HEK293 (cell line): Measurements from ENCODE around the gene DCAF6.

Source experiments
- YY1 ChIP-seq: fragments of 450-650 bp; formaldehyde crosslinking; IDR thresholded peaks from 2 replicates; pipeline ENCODE4 v1.5.1; 2018; ENCODE audit warnings: missing biosample characterization, missing genetic modification characterization
- TF ChIP-seq, protein P1 (sequence below): fragments of 450-650 bp; formaldehyde crosslinking; IDR thresholded peaks from 2 replicates; pipeline ENCODE4 v1.5.1; 2016; ENCODE audit warnings: missing biosample characterization, missing genetic modification characterization
- TF ChIP-seq, protein P2 (sequence below): fragments of 450-650 bp; formaldehyde crosslinking; IDR thresholded peaks from 2 replicates; pipeline ENCODE4 v1.5.1; 2016; ENCODE audit warnings: missing biosample characterization, missing genetic modification characterization
- TF ChIP-seq, protein P3 (sequence below): fragments of 450-650 bp; formaldehyde crosslinking; IDR thresholded peaks from 2 replicates; pipeline ENCODE4 v1.5.1; 2016; ENCODE audit warnings: missing biosample characterization, missing genetic modification characterization

DNA sequence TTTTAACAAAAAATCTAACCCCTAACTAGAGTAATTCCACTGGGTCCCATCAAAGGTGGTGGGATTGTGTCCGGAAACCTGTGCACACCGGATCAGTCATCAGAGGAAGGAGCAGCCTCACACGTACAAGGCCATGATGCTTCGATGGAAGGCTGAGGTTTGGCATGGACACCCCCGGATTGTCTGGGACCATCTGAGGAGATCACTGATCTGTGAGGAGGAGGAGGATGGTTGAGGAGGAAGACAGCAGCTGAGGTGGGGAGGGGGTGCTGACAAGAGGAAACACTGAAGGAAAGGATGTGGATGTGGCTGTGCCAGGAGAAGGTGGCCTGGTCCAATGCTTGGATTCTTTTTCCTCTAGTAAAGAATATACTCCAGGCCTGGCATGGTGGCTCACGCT lies 159.0 kb downstream of the DCAF6 start:
- TF ChIP-seq, protein P1, sequence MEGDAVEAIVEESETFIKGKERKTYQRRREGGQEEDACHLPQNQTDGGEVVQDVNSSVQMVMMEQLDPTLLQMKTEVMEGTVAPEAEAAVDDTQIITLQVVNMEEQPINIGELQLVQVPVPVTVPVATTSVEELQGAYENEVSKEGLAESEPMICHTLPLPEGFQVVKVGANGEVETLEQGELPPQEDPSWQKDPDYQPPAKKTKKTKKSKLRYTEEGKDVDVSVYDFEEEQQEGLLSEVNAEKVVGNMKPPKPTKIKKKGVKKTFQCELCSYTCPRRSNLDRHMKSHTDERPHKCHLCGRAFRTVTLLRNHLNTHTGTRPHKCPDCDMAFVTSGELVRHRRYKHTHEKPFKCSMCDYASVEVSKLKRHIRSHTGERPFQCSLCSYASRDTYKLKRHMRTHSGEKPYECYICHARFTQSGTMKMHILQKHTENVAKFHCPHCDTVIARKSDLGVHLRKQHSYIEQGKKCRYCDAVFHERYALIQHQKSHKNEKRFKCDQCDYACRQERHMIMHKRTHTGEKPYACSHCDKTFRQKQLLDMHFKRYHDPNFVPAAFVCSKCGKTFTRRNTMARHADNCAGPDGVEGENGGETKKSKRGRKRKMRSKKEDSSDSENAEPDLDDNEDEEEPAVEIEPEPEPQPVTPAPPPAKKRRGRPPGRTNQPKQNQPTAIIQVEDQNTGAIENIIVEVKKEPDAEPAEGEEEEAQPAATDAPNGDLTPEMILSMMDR = no peak
- TF ChIP-seq, protein P2, sequence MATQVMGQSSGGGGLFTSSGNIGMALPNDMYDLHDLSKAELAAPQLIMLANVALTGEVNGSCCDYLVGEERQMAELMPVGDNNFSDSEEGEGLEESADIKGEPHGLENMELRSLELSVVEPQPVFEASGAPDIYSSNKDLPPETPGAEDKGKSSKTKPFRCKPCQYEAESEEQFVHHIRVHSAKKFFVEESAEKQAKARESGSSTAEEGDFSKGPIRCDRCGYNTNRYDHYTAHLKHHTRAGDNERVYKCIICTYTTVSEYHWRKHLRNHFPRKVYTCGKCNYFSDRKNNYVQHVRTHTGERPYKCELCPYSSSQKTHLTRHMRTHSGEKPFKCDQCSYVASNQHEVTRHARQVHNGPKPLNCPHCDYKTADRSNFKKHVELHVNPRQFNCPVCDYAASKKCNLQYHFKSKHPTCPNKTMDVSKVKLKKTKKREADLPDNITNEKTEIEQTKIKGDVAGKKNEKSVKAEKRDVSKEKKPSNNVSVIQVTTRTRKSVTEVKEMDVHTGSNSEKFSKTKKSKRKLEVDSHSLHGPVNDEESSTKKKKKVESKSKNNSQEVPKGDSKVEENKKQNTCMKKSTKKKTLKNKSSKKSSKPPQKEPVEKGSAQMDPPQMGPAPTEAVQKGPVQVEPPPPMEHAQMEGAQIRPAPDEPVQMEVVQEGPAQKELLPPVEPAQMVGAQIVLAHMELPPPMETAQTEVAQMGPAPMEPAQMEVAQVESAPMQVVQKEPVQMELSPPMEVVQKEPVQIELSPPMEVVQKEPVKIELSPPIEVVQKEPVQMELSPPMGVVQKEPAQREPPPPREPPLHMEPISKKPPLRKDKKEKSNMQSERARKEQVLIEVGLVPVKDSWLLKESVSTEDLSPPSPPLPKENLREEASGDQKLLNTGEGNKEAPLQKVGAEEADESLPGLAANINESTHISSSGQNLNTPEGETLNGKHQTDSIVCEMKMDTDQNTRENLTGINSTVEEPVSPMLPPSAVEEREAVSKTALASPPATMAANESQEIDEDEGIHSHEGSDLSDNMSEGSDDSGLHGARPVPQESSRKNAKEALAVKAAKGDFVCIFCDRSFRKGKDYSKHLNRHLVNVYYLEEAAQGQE (tag by site-specific recombination) = no peak
- TF ChIP-seq YY1 (tag by site-specific recombination) = no peak
- TF ChIP-seq, protein P3, sequence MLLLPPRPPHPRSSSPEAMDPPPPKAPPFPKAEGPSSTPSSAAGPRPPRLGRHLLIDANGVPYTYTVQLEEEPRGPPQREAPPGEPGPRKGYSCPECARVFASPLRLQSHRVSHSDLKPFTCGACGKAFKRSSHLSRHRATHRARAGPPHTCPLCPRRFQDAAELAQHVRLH (tag by site-specific recombination) = no peak
